CD4-positive, CD25-positive, alpha-beta regulatory T cell (primary cell): ENCODE results near the gene FBRS. TPM values are rescaled to one million over a fixed set of nuclear protein-coding genes. Genes with fewer than 3 reads are reported as not detected.

Source experiments
- ATAC-seq, 2 donors: fragments of 150-1000 bp; cut with Tn5 transposase; one replicate each; pipeline ENCODE4 v1.10.0; 2021; ENCODE audit warnings: low read depth in 2 of 2, moderate number of reproducible peaks in 2 of 2, moderate library complexity in 1 of 2
- DNase-seq, 3 donors: peaks; one replicate each; pipeline versions ENCODE4 v3.0.0 to v3.0.0-alpha.2; 2012 to 2022; ENCODE audit warnings: mixed read lengths in 1 of 3
- H3K27ac ChIP-seq: one replicate; pipeline ENCODE4 v1.7.0; 2013; ENCODE audit warnings: mild to moderate bottlenecking, low read length; ENCODE audit not compliant: insufficient read depth, poor library complexity, severe bottlenecking
- H3K27me3 ChIP-seq: one replicate; pipeline ENCODE4 v1.7.0; 2013; ENCODE audit warnings: low read length; ENCODE audit not compliant: control insufficient read depth, insufficient read depth
- H3K36me3 ChIP-seq: one replicate; pipeline ENCODE4 v1.7.0; 2013; ENCODE audit warnings: mild to moderate bottlenecking, low read length, moderate library complexity; ENCODE audit not compliant: control insufficient read depth, insufficient read depth
- H3K4me1 ChIP-seq: 2 replicates; pipeline ENCODE4 v1.7.0; 2013; ENCODE audit warnings: mild to moderate bottlenecking, low read length; ENCODE audit not compliant: insufficient read depth, control insufficient read depth, poor library complexity, severe bottlenecking
- H3K4me3 ChIP-seq: one replicate; pipeline ENCODE4 v1.7.0; 2013; ENCODE audit warnings: low read depth, mild to moderate bottlenecking, low read length, moderate library complexity
- H3K9me3 ChIP-seq, 2 experiments: 1 replicate in 1 of 2; 2 replicates in 1 of 2; pipeline ENCODE4 v1.7.0; 2013; ENCODE audit warnings: low read length in 2 of 2, mild to moderate bottlenecking in 1 of 2, moderate library complexity in 1 of 2; ENCODE audit not compliant: control insufficient read depth in 2 of 2
- H3K27ac Mint-ChIP-seq, 3 donors: one replicate each; pipeline ENCODE4 v1.8.0; 2020 to 2022; ENCODE audit warnings: mild to moderate bottlenecking in 3 of 3, mixed read lengths in 3 of 3, moderate library complexity in 2 of 3
- H3K27me3 Mint-ChIP-seq: one replicate; pipeline ENCODE4 v1.8.0; 2022; ENCODE audit warnings: mild to moderate bottlenecking, mixed read lengths
- H3K36me3 Mint-ChIP-seq: one replicate; pipeline ENCODE4 v1.8.0; 2020; ENCODE audit warnings: mixed read lengths
- H3K4me1 Mint-ChIP-seq, 4 donors: one replicate each; pipeline ENCODE4 v1.8.0; 2020 to 2022; ENCODE audit warnings: mixed read lengths in 4 of 4, mild to moderate bottlenecking in 1 of 4
- H3K4me3 Mint-ChIP-seq, 4 donors: one replicate each; pipeline ENCODE4 v1.8.0; 2020 to 2022; ENCODE audit warnings: mild to moderate bottlenecking in 4 of 4, mixed read lengths in 4 of 4, moderate library complexity in 3 of 4
- H3K9me3 Mint-ChIP-seq, 7 donors: one replicate each; pipeline ENCODE4 v1.8.0; 2020 to 2022; ENCODE audit warnings: mixed read lengths in 7 of 7, mild to moderate bottlenecking in 3 of 7, moderate library complexity in 2 of 7
- polyA plus RNA-seq, 4 donors: library from polyadenylated mRNA; unstranded; fragments of 300-500 nt; fragmentation: Illumina TruSeq; gene quantifications; one replicate each; pipeline ENCODE4 v1.2.3, GENCODE V29; 2021
- total RNA-seq: library from RNA; stranded (reverse); gene quantifications from one replicate; pipeline ENCODE4 v1.2.3, GENCODE V29; 2022

Gene FBRS
- total and polyA plus RNA-seq, 5 donors from 2014 or later: 2.3 to 179 (median 3.3) TPM

- Histone ChIP-seq H3K27me3 (no peaks in the 10 kb centered on the region), H3K4me3 (peak overlapping the region; percentile 31), H3K4me1 (peaks cover 46% of the 10 kb centered on the region), H3K27ac (no peak overlapping the region), H3K36me3 (peaks cover 66% of the 10 kb centered on the region), H3K9me3 (no peaks in the 10 kb centered on the region)
- no peaks in the 10 kb centered on the region for H3K27me3 Mint-ChIP-seq
- no peak for DNase-seq
- peaks cover 34% of the 10 kb centered on the region for H3K36me3 Mint-ChIP-seq
- H3K4me1 Mint-ChIP-seq: peaks cover 12 to 45% (median 29%) of the 10 kb centered on the region in 4 donors
- H3K27ac Mint-ChIP-seq: peak overlapping the region; percentile 75 to 81 (median 79)
- peak overlapping the region; percentile 21 to 93 (median 38) for H3K4me3 Mint-ChIP-seq
- no peaks in the 10 kb centered on the region for H3K9me3 Mint-ChIP-seq
- no peak for ATAC-seq
These were observed 4.8 kb downstream of the FBRS start for GRCh38 chr16:30663038-30663437.

GRCh38 chr16:30663820-30664219 lies 5.6 kb downstream of the FBRS start:
- H3K9me3 ChIP-seq: no peaks in the 10 kb centered on the region
- H3K4me3 ChIP-seq: no peak overlapping the region
- no peaks in the 10 kb centered on the region for H3K9me3 Mint-ChIP-seq
- H3K27ac Mint-ChIP-seq: peak overlapping the region in 2 of 3 donors; percentile 60 to 81
- peaks cover 72% of the 10 kb centered on the region for H3K36me3 ChIP-seq
- no peak overlapping the region for H3K27ac ChIP-seq
- H3K27me3 Mint-ChIP-seq: no peaks in the 10 kb centered on the region
- no peaks in the 10 kb centered on the region for H3K27me3 ChIP-seq
- ATAC-seq (no peak), DNase-seq (no peak)
- peaks cover 12 to 46% (median 29%) of the 10 kb centered on the region in 4 donors for H3K4me1 Mint-ChIP-seq
- H3K4me3 Mint-ChIP-seq: peak overlapping the region in 3 of 4 donors; percentile 14 to 93 (median 44)
- peaks cover 36% of the 10 kb centered on the region for H3K36me3 Mint-ChIP-seq
- peaks cover 45% of the 10 kb centered on the region for H3K4me1 ChIP-seq

- H3K9me3 Mint-ChIP-seq: no peaks in the 10 kb centered on the region
- H3K27me3 Mint-ChIP-seq: no peaks in the 10 kb centered on the region
- peaks cover 41% of the 10 kb centered on the region for H3K4me1 ChIP-seq
- H3K36me3 Mint-ChIP-seq: peaks cover 36% of the 10 kb centered on the region
- DNase-seq (no peak), ATAC-seq (no peak)
- no peaks in the 10 kb centered on the region for H3K9me3 ChIP-seq
- no peaks in the 10 kb centered on the region for H3K27me3 ChIP-seq
- H3K27ac Mint-ChIP-seq: peak overlapping the region in 2 of 3 donors; percentile 78 to 91
- H3K27ac ChIP-seq: no peak overlapping the region
- H3K4me3 Mint-ChIP-seq: peak overlapping the region in 1 of 4 donors; percentile 47
- peaks cover 74% of the 10 kb centered on the region for H3K36me3 ChIP-seq
- H3K4me1 Mint-ChIP-seq: peaks cover 12 to 46% (median 29%) of the 10 kb centered on the region in 4 donors
- H3K4me3 ChIP-seq: no peak overlapping the region
These were observed 6.4 kb downstream of the FBRS start for GRCh38 chr16:30664616-30665109.

GRCh38 chr16:30665155-30665829 lies 7.1 kb downstream of the FBRS start:
- H3K36me3 Mint-ChIP-seq: peaks cover 36% of the 10 kb centered on the region
- no peaks in the 10 kb centered on the region for H3K9me3 Mint-ChIP-seq
- Histone ChIP-seq H3K9me3 (no peaks in the 10 kb centered on the region), H3K4me3 (no peak overlapping the region), H3K36me3 (peaks cover 78% of the 10 kb centered on the region), H3K27me3 (no peaks in the 10 kb centered on the region), H3K27ac (no peak overlapping the region), H3K4me1 (peaks cover 34% of the 10 kb centered on the region)
- peak overlapping the region in 1 of 3 donors; percentile 78 for H3K27ac Mint-ChIP-seq
- H3K4me3 Mint-ChIP-seq: peak overlapping the region in 1 of 4 donors; percentile 48
- DNase-seq: no peak
- no peaks in the 10 kb centered on the region for H3K27me3 Mint-ChIP-seq
- peaks cover 12 to 46% (median 29%) of the 10 kb centered on the region in 4 donors for H3K4me1 Mint-ChIP-seq
- ATAC-seq: no peak

GRCh38 chr16:30665830-30666190 lies 7.6 kb downstream of the FBRS start:
- Mint-ChIP-seq H3K9me3 (no peaks in the 10 kb centered on the region), H3K27me3 (no peaks in the 10 kb centered on the region), H3K27ac (no peak overlapping the region), H3K4me3 (no peak overlapping the region), H3K4me1 (peaks cover 8 to 41% (median 25%) of the 10 kb centered on the region in 4 donors), H3K36me3 (peaks cover 33% of the 10 kb centered on the region)
- ATAC-seq (no peak), DNase-seq (no peak)
- H3K4me3 ChIP-seq: no peak overlapping the region
- H3K27ac ChIP-seq: no peak overlapping the region
- H3K27me3 ChIP-seq: no peaks in the 10 kb centered on the region
- peaks cover 82% of the 10 kb centered on the region for H3K36me3 ChIP-seq
- H3K4me1 ChIP-seq: peaks cover 29% of the 10 kb centered on the region
- H3K9me3 ChIP-seq: no peaks in the 10 kb centered on the region

- Histone ChIP-seq H3K27me3 (no peaks in the 10 kb centered on the region), H3K27ac (no peak overlapping the region), H3K4me1 (peaks cover 20% of the 10 kb centered on the region), H3K4me3 (no peak overlapping the region), H3K36me3 (peaks cover 76% of the 10 kb centered on the region), H3K9me3 (no peaks in the 10 kb centered on the region)
- Mint-ChIP-seq H3K4me1 (peaks cover 2 to 32% (median 17%) of the 10 kb centered on the region in 4 donors), H3K36me3 (peaks cover 28% of the 10 kb centered on the region), H3K4me3 (no peak overlapping the region), H3K27ac (peak overlapping the region in 2 of 3 donors; percentile 32 to 46), H3K9me3 (no peaks in the 10 kb centered on the region), H3K27me3 (no peaks in the 10 kb centered on the region)
- DNase-seq (no peak), ATAC-seq (no peak)
These were observed 8.4 kb downstream of the FBRS start for GRCh38 chr16:30666681-30667080.

GRCh38 chr16:30667361-30667905 lies 9.2 kb downstream of the FBRS start:
- Mint-ChIP-seq H3K4me3 (no peak overlapping the region), H3K27me3 (no peaks in the 10 kb centered on the region), H3K36me3 (peaks cover 22% of the 10 kb centered on the region), H3K4me1 (peaks cover 0 to 24% (median 14%) of the 10 kb centered on the region in 4 donors), H3K27ac (no peak overlapping the region), H3K9me3 (no peaks in the 10 kb centered on the region)
- no peak overlapping the region for H3K27ac ChIP-seq
- peaks cover 13% of the 10 kb centered on the region for H3K4me1 ChIP-seq
- no peaks in the 10 kb centered on the region for H3K9me3 ChIP-seq
- ATAC-seq (no peak), DNase-seq (no peak)
- peaks cover 69% of the 10 kb centered on the region for H3K36me3 ChIP-seq
- no peak overlapping the region for H3K4me3 ChIP-seq
- no peaks in the 10 kb centered on the region for H3K27me3 ChIP-seq
